Frontal cortex (tissue), 4 donors: Measurements from ENCODE around the gene UBE3C. TPM values are rescaled to one million over a fixed set of nuclear protein-coding genes. Genes with fewer than 3 reads are reported as not detected.

Experiments used
- DNase-seq, 2 donors: peaks; one replicate each; pipeline ENCODE4 v3.0.0; 2012; ENCODE audit warnings: low spot score in 2 of 2
- FAIRE-seq: peaks from 2 replicates; lab custom pipeline; 2012; peaks lifted over from hg19 to GRCh38; lab: Jason Lieb, UNC
- total RNA-seq: library from RNA; depleted of rRNA; stranded (reverse); fragments of >200 nt; gene quantifications from one replicate; pipeline ENCODE4 v1.2.3, GENCODE V29; 2014
- donor health status: control.
- donor health status: control.
- donor health status: control.

Gene UBE3C
- total RNA-seq, 1 donor from 2014 or later = 87.6 TPM

GRCh38 chr7:157160433-157160832 lies 21.7 kb downstream of the UBE3C start:
- DNase-seq (no peak), FAIRE-seq (no peak)

- no peak for FAIRE-seq
- DNase-seq = no peak
Observed at GRCh38 chr7:157165987-157166386, 27.3 kb downstream of the UBE3C start.

DNA sequence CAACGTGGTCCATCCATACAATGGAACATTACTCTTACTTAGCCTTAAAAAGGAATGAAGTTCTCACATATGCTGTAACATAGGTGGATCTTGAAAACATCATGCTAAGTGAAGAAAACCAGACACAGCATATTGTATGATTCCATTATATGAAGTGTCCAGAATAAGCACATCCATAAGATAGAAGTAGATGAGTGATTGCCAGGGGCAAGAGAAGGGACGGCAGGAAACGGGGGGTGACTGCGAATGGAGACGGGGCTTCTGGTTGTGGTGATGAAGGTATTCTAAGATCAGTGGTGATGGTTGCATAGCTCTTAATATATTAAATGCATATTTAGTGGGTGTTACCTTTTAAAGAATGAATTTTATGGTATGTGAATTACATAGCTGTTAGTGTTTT lies 29.8 kb downstream of the UBE3C start:
- FAIRE-seq (no peak), DNase-seq (no peak)

DNA sequence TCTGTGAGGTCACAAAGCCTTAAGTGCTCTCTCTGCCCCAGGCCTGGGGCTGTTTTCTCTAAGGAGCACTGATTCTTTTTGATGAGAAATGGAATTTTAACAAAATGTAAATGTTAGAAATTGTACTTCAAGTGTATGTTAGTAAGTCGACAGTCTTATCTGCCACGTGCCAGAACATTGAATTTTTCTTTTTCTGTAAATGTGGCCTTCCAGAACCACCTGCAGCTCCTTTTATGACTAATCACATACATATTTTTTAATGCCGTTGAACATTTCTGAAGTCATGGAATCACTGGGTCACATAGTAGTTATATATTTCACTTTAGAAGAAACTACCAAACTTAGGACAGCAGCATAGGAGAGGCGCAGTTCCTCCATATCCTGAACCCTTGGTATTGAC lies 38.0 kb downstream of the UBE3C start:
- DNase-seq = no peak
- no peak for FAIRE-seq

- no peak for FAIRE-seq
- DNase-seq = no peak
Observed at GRCh38 chr7:157177333-157177982, 38.7 kb downstream of the UBE3C start.

DNA sequence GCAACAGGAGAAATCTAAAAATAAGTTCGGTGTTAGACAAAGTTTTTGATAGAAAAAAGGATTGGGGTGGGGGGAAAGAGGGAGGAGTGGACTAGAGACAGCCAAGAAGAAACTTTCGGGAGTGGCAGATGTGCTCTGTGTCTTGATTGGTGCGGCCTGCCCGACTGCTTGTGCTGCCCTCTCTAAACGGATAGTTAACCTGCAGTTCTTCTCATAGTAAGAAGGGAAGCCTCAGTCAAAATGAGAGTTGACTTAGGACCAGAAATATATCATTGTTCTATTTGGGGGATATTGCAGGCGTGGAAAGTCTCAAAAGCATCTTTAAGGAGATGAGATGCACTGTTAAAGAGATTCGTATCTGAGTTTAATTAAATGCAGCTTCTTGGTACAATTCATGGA lies 39.3 kb downstream of the UBE3C start:
- no peak for DNase-seq
- no peak for FAIRE-seq

GRCh38 chr7:157183832-157184231 lies 45.1 kb downstream of the UBE3C start:
- no peak for DNase-seq

DNA sequence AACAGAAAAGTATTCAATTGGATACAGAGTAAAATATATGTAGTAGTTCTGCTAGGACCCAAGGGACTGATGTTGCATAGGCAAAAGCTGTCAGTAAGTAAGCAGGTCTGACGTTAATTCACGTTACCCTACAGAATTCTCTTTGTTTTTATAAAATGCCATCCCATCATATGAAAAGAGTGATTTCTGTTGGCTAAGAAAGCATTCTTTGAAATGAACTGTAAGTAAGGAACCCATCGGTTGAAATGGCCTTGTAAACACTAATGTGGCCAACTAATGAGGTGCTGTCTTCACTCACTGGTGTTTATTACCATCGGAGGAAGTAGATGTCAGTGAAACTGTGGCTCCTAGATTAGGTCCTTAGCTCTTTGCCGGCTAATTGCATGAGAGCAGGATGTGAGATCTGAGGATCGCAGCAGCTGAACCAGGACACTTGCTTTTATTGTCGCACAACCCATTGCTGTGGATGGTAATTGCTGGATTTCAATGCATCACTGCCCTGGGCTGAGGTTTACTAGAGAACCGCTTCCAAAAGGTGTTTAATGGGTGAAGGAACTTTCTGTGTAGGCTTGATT lies 49.5 kb downstream of the UBE3C start:
- DNase-seq = no peak
- no peak for FAIRE-seq

More at GRCh38 chr7:157183832-157184231, 45.1 kb downstream of the UBE3C start:
- no peak for FAIRE-seq

GRCh38 chr7:157189405-157189804 lies 50.7 kb downstream of the UBE3C start:
- FAIRE-seq (no peak), DNase-seq (no peak)

DNA sequence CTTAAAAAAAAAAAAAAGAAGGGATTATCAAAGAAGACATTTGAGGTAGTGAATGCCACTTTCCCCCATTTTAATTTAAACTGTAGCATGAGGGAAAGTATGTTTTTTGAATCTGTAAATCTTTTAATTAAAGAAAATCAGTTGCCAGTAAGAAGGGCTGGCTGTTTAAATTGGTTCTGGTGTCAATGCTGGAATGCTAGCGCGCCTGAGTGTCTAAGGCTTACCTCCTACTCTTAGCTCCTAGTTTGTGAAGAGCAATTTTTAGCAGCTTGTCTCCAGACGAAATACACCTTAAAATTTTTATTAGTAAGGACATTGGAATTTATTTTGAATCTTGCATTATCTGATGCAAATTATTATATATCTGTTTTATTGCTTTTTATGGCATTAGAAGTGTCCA lies 54.1 kb downstream of the UBE3C start:
- DNase-seq = no peak
- no peak for FAIRE-seq

GRCh38 chr7:157193274-157193673 lies 54.5 kb downstream of the UBE3C start:
- no peak for DNase-seq
- no peak for FAIRE-seq

DNA sequence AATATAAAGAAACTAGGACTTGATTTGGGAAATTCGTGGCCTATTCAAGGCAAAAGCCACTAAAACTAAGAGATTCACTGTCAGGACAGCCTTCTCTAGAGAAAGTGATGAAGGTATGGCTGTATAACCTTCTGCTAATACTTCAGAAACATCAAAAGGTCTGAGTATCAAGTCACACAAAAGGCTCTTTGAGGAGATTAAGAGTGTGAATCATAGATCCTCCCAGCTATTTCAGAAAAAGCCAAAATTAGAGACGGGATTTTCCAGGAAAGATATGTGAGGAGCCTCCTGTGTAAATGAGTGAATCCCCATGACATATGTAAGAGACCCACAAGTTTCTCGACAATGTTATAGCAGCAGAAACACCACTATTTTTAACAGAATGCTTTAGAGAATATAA lies 56.2 kb downstream of the UBE3C start:
- no peak for FAIRE-seq
- no peak for DNase-seq

DNA sequence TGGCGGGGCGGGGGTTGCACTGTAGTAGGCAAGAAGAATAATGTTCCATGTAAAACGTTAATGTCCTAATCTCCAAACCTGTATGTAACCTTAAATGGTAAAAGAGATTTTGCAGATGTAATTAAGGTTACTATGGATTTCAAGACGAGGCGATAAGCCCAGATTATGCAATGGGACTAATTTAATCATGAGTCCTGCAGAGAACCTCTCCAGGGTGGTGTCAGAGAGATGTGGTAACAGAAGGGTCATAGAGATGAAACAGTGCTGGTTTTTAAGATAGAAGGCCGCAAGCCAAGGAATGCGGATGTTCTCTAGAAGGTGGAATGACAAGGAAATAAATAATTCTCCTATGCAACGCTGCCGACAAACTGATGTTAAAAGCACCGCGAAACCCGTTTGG lies 57.1 kb downstream of the UBE3C start:
- FAIRE-seq (no peak), DNase-seq (no peak)

GRCh38 chr7:157204134-157204533 lies 65.4 kb downstream of the UBE3C start:
- FAIRE-seq = no peak
- DNase-seq = no peak

GRCh38 chr7:157205438-157205837 lies 66.7 kb downstream of the UBE3C start:
- DNase-seq (no peak), FAIRE-seq (no peak)

GRCh38 chr7:157208571-157209413 lies 70.1 kb downstream of the UBE3C start:
- DNase-seq (no peak), FAIRE-seq (peak; percentile 69)

DNA sequence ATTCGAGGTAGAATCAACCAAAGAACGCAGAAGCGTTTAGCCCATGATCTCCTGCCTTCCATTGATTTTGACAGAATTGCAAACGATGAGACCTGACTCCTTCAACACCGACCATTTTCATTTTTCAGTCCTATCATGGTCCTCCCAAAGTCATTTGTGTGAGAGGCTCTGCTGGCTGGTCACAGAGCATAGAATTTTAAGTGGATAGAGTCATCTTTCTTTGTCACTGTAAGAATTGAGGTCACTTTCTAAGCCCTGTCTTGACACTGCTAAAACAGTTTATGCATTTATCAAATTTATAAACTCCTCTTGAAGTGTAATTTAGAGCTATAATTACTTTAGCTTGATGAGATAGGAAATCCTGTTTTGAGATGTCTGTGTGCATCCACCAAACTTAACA lies 72.0 kb downstream of the UBE3C start:
- FAIRE-seq (no peak), DNase-seq (no peak)

DNA sequence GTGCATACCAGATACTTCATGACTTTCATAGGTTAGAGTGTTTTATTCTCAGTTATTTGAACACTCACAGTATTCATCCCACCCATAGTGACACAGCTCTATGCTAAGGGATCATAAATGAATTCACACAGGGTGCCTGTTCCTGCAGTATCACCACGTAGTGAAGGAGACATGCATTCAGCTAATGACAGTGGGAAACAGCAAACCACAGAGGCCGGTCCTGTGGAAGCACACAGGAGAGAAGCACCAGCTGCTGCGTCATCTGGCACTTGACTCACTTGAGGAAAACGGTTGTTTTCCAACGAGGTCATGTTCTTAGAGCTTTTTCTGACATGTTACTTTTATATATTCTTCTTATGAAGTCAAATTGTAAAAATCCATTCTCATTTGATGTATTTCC lies 73.0 kb downstream of the UBE3C start:
- FAIRE-seq = no peak

GRCh38 chr7:157219154-157219553 lies 80.4 kb downstream of the UBE3C start:
- no peak for FAIRE-seq
- no peak for DNase-seq

More for the DNA sequence above, 73.0 kb downstream of the UBE3C start:
- DNase-seq = no peak

DNA sequence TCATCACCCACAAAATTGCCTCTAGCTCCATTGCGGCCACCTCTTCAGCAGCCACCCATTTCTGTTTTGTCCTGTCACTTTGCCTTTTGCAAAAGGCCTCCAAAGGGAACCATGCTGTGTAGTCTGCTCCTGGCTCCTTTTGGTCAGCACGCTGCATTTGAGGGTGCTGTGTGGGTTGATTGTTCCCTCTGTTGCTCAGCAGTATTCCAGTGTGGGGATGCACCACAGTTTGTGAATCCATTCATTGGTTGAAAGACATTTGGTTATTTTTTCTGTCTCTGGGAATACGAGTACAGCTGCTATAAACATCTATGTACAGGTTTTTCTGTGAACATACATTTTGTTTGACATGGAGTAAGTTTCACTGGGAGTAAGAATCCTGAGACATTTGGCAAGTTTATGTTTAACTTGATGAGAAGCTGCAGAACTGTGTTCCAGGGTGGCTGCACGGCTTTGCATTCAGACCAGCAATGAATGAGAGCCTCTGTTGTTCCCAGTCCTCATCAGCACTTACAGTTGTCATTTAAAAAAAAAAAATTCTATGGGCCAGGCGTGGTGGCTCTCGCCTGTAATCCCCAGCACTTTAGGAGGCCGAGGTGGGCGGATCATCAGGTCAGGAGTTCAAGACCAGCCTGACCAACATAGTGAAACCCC lies 82.3 kb downstream of the UBE3C start:
- no peak for FAIRE-seq
- no peak for DNase-seq

- FAIRE-seq (no peak), DNase-seq (no peak)
Observed at GRCh38 chr7:157222687-157223086, 84.0 kb downstream of the UBE3C start.
